SJSA1 (cell line): ENCODE measurements around the gene SPACA9. TPM values are rescaled to one million over a fixed set of nuclear protein-coding genes. Genes with fewer than 3 reads are reported as not detected.

ENCODE experiments used
- DNase-seq, 2 experiments: peaks; one replicate each; pipeline ENCODE4 v3.0.0-alpha.2; 2015 to 2020; ENCODE audit warnings: low spot score in 2 of 2, low read depth in 1 of 2
- H3K27ac ChIP-seq: fragments of 250-450 bp; sonication (Bioruptor Pico); 2 replicates; pipeline ENCODE4 v1.5.1; 2020; ENCODE audit warnings: mild to moderate bottlenecking, moderate library complexity
- H3K27me3 ChIP-seq: fragments of 250-450 bp; sonication (Bioruptor Pico); replicated peaks from 2 replicates; pipeline ENCODE4 v1.5.1; 2020; ENCODE audit warnings: mild to moderate bottlenecking, moderate library complexity
- H3K36me3 ChIP-seq: fragments of 250-450 bp; sonication (Bioruptor Pico); 2 replicates; pipeline ENCODE4 v1.5.1; 2020; ENCODE audit warnings: mild to moderate bottlenecking
- H3K4me1 ChIP-seq: fragments of 250-450 bp; sonication (Bioruptor Pico); replicated peaks from 2 replicates; pipeline ENCODE4 v1.6.1; 2021; ENCODE audit warnings: mild to moderate bottlenecking
- H3K4me3 ChIP-seq: fragments of 250-450 bp; sonication (Bioruptor Pico); 2 replicates; pipeline ENCODE4 v1.5.1; 2020; ENCODE audit warnings: mild to moderate bottlenecking
- H3K9me3 ChIP-seq: fragments of 250-450 bp; sonication (Bioruptor Pico); replicated peaks from 2 replicates; pipeline ENCODE4 v1.5.1; 2020; ENCODE audit warnings: mild to moderate bottlenecking
- total RNA-seq: library from RNA; depleted of rRNA; stranded (reverse); fragments of >200 nt; shearing (Covaris generic); gene quantifications from 2 replicates; pipeline ENCODE4 v1.2.3, GENCODE V29; 2014

The SPACA9 gene
- total RNA-seq, 1 experiment from 2014 or later: 1.2 TPM

- no peak for DNase-seq
- Histone ChIP-seq H3K27ac (no peak overlapping the region), H3K27me3 (no peaks in the 10 kb centered on the region), H3K4me1 (peaks cover 4% of the 10 kb centered on the region; the same call in 1 of the 2 replicates), H3K9me3 (no peaks in the 10 kb centered on the region), H3K4me3 (peak overlapping the region; percentile 84), H3K36me3 (no peaks in the 10 kb centered on the region)
Observed at GRCh38 chr9:132877458-132877823, 1.3 kb upstream of the SPACA9 start.

- Histone ChIP-seq H3K27me3 (no peaks in the 10 kb centered on the region), H3K4me3 (peak within 1 kb of the TSS; percentile 84), H3K27ac (peak within 1 kb of the TSS; percentile 75), H3K4me1 (peaks cover 4% of the 10 kb centered on the region; the same call in 1 of the 2 replicates), H3K9me3 (no peaks in the 10 kb centered on the region), H3K36me3 (no peaks in the 10 kb centered on the region)
- peak; percentile 55 to 76 for DNase-seq
Observed at GRCh38 chr9:132877824-132878694, 639 bp upstream of the SPACA9 start, which contains the start of gene AK8. Gene AK8, minus strand, starts transcription at chr9:132878284. Its CDS starts 29 bp downstream, at chr9:132878255.

- no peaks in the 10 kb centered on the region for H3K27me3 ChIP-seq
- DNase-seq: no peak
- no peak overlapping the region for H3K4me3 ChIP-seq
- peaks cover 4% of the 10 kb centered on the region; the same call in 1 of the 2 replicates for H3K4me1 ChIP-seq
- no peak overlapping the region for H3K27ac ChIP-seq
- no peaks in the 10 kb centered on the region for H3K9me3 ChIP-seq
- H3K36me3 ChIP-seq: no peaks in the 10 kb centered on the region
Observed at GRCh38 chr9:132879457-132880323, 992 bp downstream of the SPACA9 start.

DNA sequence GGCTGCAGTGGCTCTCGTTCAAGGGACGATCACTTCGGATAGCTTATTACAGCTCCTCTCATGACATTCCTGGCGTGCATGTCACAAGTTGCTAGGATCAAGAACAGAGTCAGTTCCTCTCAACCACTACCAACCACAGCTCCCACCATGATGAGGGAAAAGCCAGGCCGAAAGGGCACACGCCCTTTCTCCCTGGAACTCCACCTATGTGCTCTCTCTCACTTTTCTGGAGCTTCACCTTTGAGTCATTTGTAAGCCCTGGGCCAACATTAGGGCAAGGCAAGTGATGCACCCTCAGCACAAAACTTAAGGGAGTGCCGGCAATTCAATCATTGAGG, 1.6 kb downstream of the SPACA9 start:
- no peaks in the 10 kb centered on the region for H3K36me3 ChIP-seq
- H3K27ac ChIP-seq: no peak overlapping the region
- DNase-seq: no peak
- H3K9me3 ChIP-seq: no peaks in the 10 kb centered on the region
- H3K4me3 ChIP-seq: no peak overlapping the region
- no peaks in the 10 kb centered on the region for H3K27me3 ChIP-seq
- H3K4me1 ChIP-seq: peaks cover 4% of the 10 kb centered on the region; the same call in 1 of the 2 replicates

DNA sequence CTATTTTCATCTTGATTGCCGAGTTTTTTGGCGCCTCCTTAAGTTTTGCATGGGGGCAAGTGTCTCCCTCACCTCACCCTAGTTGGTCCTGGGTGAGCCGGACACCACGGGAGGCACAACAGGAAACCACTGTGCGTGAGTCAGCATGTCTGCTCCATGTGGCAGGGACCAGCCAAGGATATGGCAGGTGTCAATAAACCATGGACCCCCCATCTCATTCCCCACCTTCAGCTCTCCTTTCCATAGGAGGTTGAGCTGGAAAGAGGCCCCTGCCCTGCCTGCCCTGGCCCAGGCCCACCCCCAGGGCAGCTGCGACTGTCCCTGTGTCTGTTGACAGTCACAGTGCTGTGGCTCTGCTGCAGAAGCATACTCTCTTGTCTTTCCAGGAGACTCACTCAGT, 3.1 kb downstream of the SPACA9 start:
- Histone ChIP-seq H3K4me1 (peaks cover 4% of the 10 kb centered on the region; the same call in 1 of the 2 replicates), H3K27ac (no peak overlapping the region), H3K36me3 (no peaks in the 10 kb centered on the region), H3K4me3 (no peak overlapping the region), H3K27me3 (no peaks in the 10 kb centered on the region), H3K9me3 (no peaks in the 10 kb centered on the region)
- DNase-seq: no peak

DNA sequence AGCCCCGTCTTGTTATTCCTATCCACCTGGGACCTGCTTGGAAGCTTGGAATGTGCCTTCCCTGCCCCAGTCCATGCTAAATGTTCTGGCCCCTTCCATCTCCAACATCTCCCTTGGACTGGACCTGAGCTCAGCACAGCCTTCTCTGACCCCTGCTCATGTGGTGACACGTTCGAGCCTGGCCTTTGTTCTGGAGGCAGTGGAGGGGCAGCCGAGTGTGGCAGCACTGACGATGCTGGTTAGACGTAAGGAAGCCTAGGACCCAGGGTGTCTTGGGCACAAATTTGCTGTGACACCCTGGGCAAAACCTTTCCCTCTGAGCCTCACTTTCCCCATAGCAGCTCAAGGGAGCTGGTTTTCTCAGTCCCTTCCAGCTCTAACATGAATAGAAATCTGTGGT, 3.9 kb downstream of the SPACA9 start:
- H3K27me3 ChIP-seq: no peaks in the 10 kb centered on the region
- no peaks in the 10 kb centered on the region for H3K36me3 ChIP-seq
- H3K4me1 ChIP-seq: peaks cover 4% of the 10 kb centered on the region; the same call in 1 of the 2 replicates
- no peaks in the 10 kb centered on the region for H3K9me3 ChIP-seq
- H3K27ac ChIP-seq: no peak overlapping the region
- no peak for DNase-seq
- no peak overlapping the region for H3K4me3 ChIP-seq

DNA sequence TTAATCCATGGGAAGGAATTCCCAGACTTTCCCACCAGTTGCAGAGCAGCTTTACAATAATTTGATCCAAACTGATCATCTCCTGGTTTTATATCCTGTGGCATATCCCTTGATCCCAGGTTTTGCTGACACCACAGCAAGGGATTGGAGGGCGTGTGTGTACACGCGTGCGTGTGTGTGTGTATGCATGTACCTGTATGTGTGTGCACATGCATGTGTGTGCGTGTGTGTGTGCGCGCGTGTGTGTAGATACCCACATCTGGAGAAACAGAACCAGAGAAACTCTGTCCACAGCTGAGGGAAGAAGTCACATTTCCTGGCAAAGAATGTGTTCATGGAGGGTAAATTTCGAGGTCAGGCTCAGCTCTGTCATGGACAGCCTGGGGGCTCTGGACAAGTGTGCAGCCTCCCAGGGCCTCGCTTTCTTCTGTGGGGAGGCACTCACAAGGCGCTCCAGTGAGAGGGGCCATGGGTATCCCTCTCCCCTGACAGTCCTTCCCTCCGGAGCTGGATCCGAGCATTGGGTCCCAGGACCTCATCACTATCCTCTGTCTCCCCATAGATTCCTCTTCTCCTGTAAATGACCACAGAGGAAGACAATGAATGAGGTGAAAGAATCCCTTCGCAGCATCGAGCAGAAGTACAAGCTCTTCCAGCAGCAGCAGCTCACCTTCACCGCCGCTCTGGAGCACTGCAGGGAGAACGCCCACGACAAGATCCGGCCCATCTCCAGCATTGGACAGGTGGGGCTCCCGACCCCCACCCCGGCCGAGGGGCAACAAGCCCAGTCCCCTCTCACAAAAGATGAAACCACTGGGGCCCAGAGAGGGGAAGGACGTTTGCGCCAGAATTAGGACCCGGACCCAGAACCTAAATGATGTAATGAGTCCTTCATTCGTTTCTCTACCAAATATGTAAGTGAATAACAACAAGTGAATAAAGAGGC, 4.9 kb downstream of the SPACA9 start:
- Histone ChIP-seq H3K9me3 (no peaks in the 10 kb centered on the region), H3K4me3 (no peak overlapping the region), H3K4me1 (no peaks in the 10 kb centered on the region; the same call in 1 of the 2 replicates), H3K27ac (no peak overlapping the region), H3K27me3 (no peaks in the 10 kb centered on the region), H3K36me3 (no peaks in the 10 kb centered on the region)
- no peak for DNase-seq

- Histone ChIP-seq H3K27me3 (no peaks in the 10 kb centered on the region), H3K36me3 (no peaks in the 10 kb centered on the region), H3K4me1 (no peaks in the 10 kb centered on the region; the same call in 1 of the 2 replicates), H3K27ac (no peak overlapping the region), H3K9me3 (no peaks in the 10 kb centered on the region), H3K4me3 (no peak overlapping the region)
- DNase-seq: no peak
Observed at GRCh38 chr9:132885720-132886333, 7.1 kb downstream of the SPACA9 start.

DNA sequence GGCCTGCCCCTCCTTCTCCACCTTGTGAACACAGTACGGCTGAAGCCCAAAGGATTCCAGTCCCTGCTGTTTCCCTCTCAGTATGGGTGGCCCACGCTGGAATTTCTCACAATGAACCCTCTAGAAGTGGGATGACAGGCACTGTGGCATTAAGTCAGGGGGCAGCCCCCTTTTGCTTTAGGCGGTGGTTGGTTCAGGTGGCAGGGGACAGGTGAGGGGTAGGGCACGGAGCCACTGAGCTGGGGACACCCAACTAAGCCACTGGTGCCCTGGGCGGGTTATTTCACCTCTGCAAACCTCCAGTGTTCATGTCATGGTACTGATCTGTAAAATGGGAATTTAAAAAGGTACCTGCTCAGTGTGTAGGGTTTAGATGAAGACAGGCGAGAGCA, 7.6 kb downstream of the SPACA9 start:
- Histone ChIP-seq H3K4me3 (no peak overlapping the region), H3K27ac (no peak overlapping the region), H3K27me3 (no peaks in the 10 kb centered on the region), H3K9me3 (no peaks in the 10 kb centered on the region), H3K4me1 (no peaks in the 10 kb centered on the region; the same call in 1 of the 2 replicates), H3K36me3 (no peaks in the 10 kb centered on the region)
- no peak for DNase-seq

DNA sequence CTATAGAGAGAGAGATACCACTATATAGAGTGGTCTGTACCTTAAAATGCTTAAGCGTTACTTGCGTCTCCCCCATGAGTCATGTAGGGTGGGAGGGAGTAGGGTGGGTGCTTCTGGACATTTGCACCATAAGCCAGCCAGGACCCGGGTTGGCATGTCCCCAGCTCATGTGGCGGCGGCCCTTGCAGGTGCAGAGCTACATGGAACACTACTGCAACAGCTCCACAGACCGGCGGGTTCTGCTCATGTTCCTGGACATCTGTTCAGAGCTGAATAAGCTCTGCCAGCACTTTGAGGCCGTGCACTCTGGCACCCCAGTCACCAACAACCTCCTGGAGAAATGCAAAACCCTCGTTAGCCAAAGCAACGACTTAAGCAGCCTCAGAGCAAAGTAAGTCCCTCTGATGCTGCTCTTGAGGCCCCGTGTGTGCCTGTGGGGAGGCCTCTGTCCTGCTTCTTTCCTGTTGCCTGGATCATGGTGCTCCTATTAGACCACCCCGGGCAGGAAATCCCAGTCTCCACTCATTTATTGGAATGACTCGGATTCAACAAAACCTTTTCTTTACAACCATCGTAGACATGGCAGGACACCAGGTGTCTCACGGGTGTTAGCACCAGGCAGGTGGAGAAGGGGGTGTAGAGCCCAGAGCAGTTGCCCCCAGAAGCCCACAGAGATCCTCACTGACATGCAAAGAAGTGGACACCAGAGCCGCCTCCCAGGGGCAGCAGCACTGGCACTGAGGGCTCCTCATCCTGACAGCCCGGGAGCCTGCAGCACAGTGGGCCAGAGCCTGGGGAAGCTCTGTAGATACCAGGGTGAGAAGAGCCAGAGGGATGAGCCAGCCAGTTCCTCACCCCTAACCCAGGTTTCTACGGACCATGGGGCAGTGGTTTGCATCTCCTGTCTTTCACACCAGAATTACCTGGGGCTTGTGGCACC, 8.8 kb downstream of the SPACA9 start:
- H3K27me3 ChIP-seq: no peaks in the 10 kb centered on the region
- H3K27ac ChIP-seq: no peak overlapping the region
- no peaks in the 10 kb centered on the region for H3K36me3 ChIP-seq
- DNase-seq: no peak
- H3K4me3 ChIP-seq: no peak overlapping the region
- no peaks in the 10 kb centered on the region for H3K4me1 ChIP-seq
- no peaks in the 10 kb centered on the region for H3K9me3 ChIP-seq

DNA sequence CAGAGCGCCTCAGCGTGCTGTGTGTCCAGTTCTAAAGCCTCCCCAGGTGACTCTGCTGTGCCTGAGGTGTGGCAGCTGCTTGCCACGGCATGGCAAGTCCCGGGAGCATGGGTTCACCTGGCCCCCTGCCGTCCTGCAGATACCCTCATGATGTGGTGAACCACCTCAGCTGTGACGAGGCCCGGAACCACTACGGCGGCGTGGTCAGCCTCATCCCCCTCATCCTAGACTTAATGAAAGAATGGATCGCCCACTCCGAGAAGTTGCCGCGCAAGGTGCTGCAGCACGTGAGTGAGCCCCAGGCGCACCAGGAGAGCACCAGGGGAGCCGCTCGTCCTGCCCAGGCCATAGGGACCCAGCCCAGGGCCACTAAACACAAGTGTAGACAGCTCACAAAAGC, 9.5 kb downstream of the SPACA9 start:
- no peak overlapping the region for H3K27ac ChIP-seq
- no peak for DNase-seq
- no peaks in the 10 kb centered on the region for H3K9me3 ChIP-seq
- no peak overlapping the region for H3K4me3 ChIP-seq
- H3K4me1 ChIP-seq: no peaks in the 10 kb centered on the region
- H3K27me3 ChIP-seq: no peaks in the 10 kb centered on the region
- H3K36me3 ChIP-seq: no peaks in the 10 kb centered on the region

DNA sequence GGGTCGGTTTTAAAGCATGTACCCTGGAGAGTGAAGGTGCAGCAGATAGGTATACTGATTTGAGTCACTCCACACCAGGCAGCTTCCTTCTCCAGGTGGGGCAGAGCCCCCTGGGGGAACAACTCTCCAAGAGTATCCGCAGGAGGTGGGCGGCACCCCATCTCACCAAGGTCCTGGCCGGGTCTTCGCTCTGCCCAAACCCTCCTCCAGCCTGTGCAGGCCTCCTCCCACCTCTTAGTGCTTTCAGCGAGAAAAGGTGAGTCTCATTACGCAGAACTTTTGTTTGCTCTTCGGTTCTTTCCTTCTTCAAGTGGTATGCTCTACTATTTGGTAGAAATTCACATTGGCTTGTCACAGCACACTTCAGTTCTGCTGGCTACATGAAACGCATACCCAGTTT, 13.7 kb downstream of the SPACA9 start:
- Histone ChIP-seq H3K4me1 (no peaks in the 10 kb centered on the region), H3K9me3 (no peaks in the 10 kb centered on the region), H3K4me3 (no peak overlapping the region), H3K27me3 (no peaks in the 10 kb centered on the region), H3K36me3 (peaks cover 37% of the 10 kb centered on the region), H3K27ac (no peak overlapping the region)
- DNase-seq: no peak
